CD4-positive, alpha-beta T cell treated with Interferon alpha-2 for 1 hour (primary cell): Measurements from ENCODE around the gene EYS.
A peak's percentile ranks its signal among the peaks of the same experiment; 100 is the strongest.
"Not testable (repeated sequence)": the region's sequence is repeated elsewhere in the genome, so short reads cannot be mapped to it uniquely, and the experiment has no call there.

Source experiments
- DNase-seq, 2 donors: peaks; one replicate each; pipeline ENCODE4 v3.0.0-alpha.2; 2020 to 2022

Gene EYS

GRCh38 chr6:63926950-63927927 lies 1779.8 kb downstream of the EYS start:
- no peak for DNase-seq

- DNase-seq: no peak
Observed at GRCh38 chr6:63926258-63926780, 1780.7 kb downstream of the EYS start.

- peak in 1 of 2 donors; percentile 21 for DNase-seq
Observed at GRCh38 chr6:63923139-63923739, 1783.8 kb downstream of the EYS start.

DNA sequence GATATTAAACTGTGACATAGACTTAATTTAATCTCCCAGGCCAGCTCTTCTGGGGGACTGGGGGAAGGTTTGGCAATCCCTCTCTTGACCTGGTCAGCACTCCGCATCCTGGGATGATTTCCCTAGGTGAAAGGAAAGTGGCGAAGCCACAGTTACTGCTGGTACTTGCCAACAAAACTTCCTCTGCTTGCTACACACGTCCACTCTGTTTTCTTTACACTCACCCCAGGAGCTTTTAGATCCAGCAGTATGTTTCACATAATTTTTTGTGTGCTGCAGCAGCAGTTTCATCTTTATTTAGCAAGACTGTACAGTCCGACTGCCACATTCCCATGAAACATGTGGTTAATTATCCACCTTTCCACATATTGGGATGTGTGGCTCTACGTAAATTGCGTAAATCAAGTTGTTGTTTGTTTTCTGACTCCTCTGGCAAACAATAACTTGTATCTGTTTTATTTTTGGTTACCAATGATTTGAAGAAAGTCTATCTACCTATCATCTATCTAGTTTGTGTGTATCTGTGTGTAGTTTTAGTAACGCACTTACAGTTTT lies 1787.4 kb downstream of the EYS start:
- no peak for DNase-seq

DNA sequence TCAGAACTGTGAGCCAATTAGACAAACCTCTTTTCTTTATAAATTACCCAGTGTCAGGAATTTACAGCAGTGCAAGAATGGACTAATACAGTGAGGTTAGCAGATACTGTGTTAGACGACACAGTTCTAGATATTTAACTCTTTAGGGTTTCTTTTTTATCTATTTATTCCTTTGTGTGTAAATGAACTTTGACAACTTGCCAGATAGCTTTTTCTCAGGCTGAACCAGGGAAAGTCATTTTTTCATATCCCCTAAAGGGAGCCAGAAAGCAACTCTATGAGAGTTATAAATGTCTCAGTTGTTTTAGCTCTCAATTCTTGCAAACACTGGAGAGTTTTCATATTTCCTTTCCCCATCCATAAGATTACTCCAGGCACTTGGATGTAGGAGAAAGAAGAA lies 1794.1 kb downstream of the EYS start:
- no peak for DNase-seq

GRCh38 chr6:63910863-63911551 lies 1796.0 kb downstream of the EYS start:
- DNase-seq: no peak

GRCh38 chr6:63904650-63905248 lies 1802.3 kb downstream of the EYS start:
- no peak for DNase-seq

- no peak for DNase-seq
Observed at GRCh38 chr6:63899550-63899949, 1807.5 kb downstream of the EYS start.

DNA sequence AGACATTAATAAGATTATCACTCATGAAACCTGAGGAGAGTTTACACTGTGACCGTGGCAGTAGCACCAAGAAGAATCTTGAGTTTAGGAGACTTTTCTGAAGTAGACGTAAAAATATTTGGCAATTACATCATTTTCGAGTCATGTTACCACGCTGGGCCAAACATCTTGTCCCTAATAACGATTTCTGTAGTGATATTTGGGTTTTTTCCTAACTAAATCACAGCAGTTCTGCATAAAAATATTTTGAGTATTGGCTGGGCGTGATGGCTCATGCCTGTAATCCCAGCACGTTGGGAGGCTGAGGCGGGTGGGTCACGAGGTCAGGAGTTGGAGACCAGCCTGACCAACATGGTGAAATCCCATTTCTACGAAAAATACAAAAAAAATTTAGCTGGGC lies 1809.1 kb downstream of the EYS start:
- no peak for DNase-seq

DNA sequence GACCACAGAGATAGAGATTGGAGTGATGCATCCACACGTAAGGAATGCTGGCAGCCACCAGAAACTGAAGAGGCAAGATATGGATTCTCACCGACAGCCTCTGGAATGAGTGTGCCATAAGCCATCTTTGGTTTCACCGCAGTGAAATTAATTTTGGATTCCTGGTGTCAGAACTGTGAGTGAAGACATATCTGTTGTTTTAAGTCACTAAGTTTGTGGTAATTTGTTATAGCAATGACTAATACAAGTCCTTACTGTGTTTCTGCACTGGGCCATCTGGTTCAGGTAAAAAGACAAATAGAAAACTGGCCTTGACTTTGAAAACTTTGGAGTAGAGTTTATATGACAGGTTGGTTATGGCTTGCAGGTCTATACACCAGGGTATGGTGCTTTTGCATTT lies 1809.6 kb downstream of the EYS start:
- no peak for DNase-seq

DNA sequence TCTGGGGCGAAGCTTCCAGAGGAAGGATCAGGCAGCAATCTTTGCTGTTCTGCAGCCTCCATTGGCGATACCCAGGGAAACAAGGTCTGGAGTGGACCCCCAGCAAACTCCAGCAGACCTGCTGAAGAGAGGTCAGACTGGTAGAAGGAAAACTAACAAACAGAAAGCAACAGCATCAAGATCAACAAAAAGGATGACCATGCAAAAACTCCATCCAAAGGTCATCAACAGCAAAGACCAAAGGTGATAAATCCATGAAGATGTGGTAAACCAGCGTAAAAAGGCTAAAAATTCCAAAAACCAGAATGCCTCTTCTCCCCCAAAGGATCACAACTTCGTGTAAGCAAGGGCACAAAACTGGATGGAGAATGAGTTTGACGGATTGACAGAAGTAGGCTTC lies 1818.6 kb downstream of the EYS start:
- no peak for DNase-seq

- DNase-seq: not testable (repeated sequence)
Observed at GRCh38 chr6:63887804-63888203, 1819.2 kb downstream of the EYS start.

GRCh38 chr6:63887002-63887751 lies 1819.8 kb downstream of the EYS start:
- no peak for DNase-seq

- DNase-seq: no peak
Observed at GRCh38 chr6:63886341-63886740, 1820.7 kb downstream of the EYS start.

- DNase-seq: no peak
Observed at GRCh38 chr6:63883597-63883996, 1823.4 kb downstream of the EYS start.

DNA sequence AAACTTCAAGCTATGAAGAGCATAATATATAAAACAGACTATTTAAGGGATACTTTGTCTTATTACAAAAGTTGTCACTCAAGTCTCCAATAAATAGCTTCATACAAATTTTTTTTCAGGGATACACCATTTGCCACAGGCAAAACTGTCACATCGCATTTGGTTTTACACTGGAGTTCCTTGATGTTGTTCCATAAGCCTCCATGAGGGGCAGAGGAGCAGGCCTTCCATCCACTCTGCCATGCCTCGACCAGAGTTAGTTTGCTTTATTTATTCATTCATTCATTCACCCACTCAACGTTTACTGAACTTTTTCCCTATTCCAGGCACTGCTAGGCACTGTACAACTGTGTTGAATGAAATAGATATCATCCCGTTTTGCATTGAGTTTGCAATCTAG lies 1824.8 kb downstream of the EYS start:
- no peak for DNase-seq

- DNase-seq: no peak
Observed at GRCh38 chr6:63881791-63882190, 1825.2 kb downstream of the EYS start.

GRCh38 chr6:63872233-63872632 lies 1834.8 kb downstream of the EYS start:
- DNase-seq: no peak

- DNase-seq: no peak
Observed at GRCh38 chr6:63868351-63868750, 1838.7 kb downstream of the EYS start.

- no peak for DNase-seq
Observed at GRCh38 chr6:63864671-63865318, 1842.2 kb downstream of the EYS start.

- no peak for DNase-seq
Observed at GRCh38 chr6:63864061-63864460, 1843.0 kb downstream of the EYS start.
